ENCODE measurements around the gene STUM.

Gene STUM

GRCh38 chr1:226562989-226563388 lies 14.4 kb downstream of the STUM start:
- DNase-seq (ENCODE audit: low spot score) = no peak

GRCh38 chr1:226563666-226564065 lies 15.1 kb downstream of the STUM start:
- DNase-seq (ENCODE audit: low spot score) = no peak

- DNase-seq (ENCODE audit: low spot score) = no peak
Measured at GRCh38 chr1:226565476-226565875, 16.9 kb downstream of the STUM start.

- no peak for DNase-seq (ENCODE audit: low spot score)
Measured at GRCh38 chr1:226566234-226566633, 17.7 kb downstream of the STUM start.

- no peak for DNase-seq (ENCODE audit: low spot score)
Measured at GRCh38 chr1:226566760-226567159, 18.2 kb downstream of the STUM start.

- DNase-seq (ENCODE audit: low spot score) = no peak
Measured at GRCh38 chr1:226568077-226568831, 19.7 kb downstream of the STUM start.

- no peak for DNase-seq (ENCODE audit: low spot score)
Measured at GRCh38 chr1:226568975-226569741, 20.6 kb downstream of the STUM start.

- peak; percentile 47 for DNase-seq (ENCODE audit: low spot score)
Measured at GRCh38 chr1:226569879-226570547, 21.4 kb downstream of the STUM start.

GRCh38 chr1:226571893-226572292 lies 23.3 kb downstream of the STUM start:
- no peak for DNase-seq (ENCODE audit: low spot score)

GRCh38 chr1:226572325-226572726 lies 23.8 kb downstream of the STUM start:
- no peak for DNase-seq (ENCODE audit: low spot score)

- no peak for DNase-seq (ENCODE audit: low spot score)
Measured at GRCh38 chr1:226574044-226574443, 25.5 kb downstream of the STUM start.

- no peak for DNase-seq (ENCODE audit: low spot score)
Measured at GRCh38 chr1:226574591-226575435, 26.2 kb downstream of the STUM start.

- no peak for DNase-seq (ENCODE audit: low spot score)
Measured at GRCh38 chr1:226575436-226575720, 26.8 kb downstream of the STUM start.

GRCh38 chr1:226575739-226576378 lies 27.3 kb downstream of the STUM start:
- DNase-seq (ENCODE audit: low spot score) = no peak

- DNase-seq (ENCODE audit: low spot score) = peak; percentile 28
Measured at GRCh38 chr1:226576601-226577000, 28.0 kb downstream of the STUM start.

GRCh38 chr1:226577401-226578180 lies 29.0 kb downstream of the STUM start:
- no peak for DNase-seq (ENCODE audit: low spot score)

GRCh38 chr1:226578946-226579578 lies 30.5 kb downstream of the STUM start:
- DNase-seq (ENCODE audit: low spot score) = no peak

GRCh38 chr1:226579781-226580323 lies 31.3 kb downstream of the STUM start:
- DNase-seq (ENCODE audit: low spot score) = no peak

- DNase-seq (ENCODE audit: low spot score) = no peak
Measured at GRCh38 chr1:226580625-226581270, 32.2 kb downstream of the STUM start.

Measured in Ammon's horn (tissue), 1 donor.